Spleen (tissue), 7 donors: ENCODE data around the gene CBFA2T2.

Experiments
- CTCF ChIP-seq, 11 experiments: fragments of 200-600 bp in 7 of 11; fragments of 450-650 bp in 4 of 11; sonication (generic) in 4 of 11; IDR thresholded peaks in 8 of 11; conservative IDR thresholded peaks in 3 of 11; 1 replicate in 7 of 11; 2 replicates in 4 of 11; pipeline versions ENCODE4 v1.4.0 to v1.8.0; 2016 to 2021; ENCODE audit warnings: antibody characterized with exemption in 11 of 11, inconsistent platforms in 4 of 11, mild to moderate bottlenecking in 1 of 11
- POLR2AphosphoS5 ChIP-seq, 3 donors: sonication (generic); formaldehyde crosslinking; IDR thresholded peaks; one replicate each; pipeline ENCODE4 v1.5.1; 2017; ENCODE audit warnings: antibody characterized with exemption in 3 of 3
- donor health status: DM: no; HTN: no; CAD: no; lungs with moderate emphysema.
- donor health status: DM: no; HTN: no; CAD: no.
- donor health status: DM: no; HTN: no; CAD: no.

GRCh38 chr20:33563788-33564187, 73.9 kb downstream of the CBFA2T2 start:
- TF ChIP-seq CTCF (IDR thresholded peaks at IDR 0.05 in 8 of 11, conservative IDR thresholded peaks at IDR 0.05 in 3 of 11) (no peak), POLR2AphosphoS5 (IDR thresholded peaks at IDR 0.05) (no peak)
